Activated gamma-delta T cell (primary cell): ENCODE results near the gene PLPPR3.

Experiments
- DNase-seq: peaks from one replicate; lab custom pipeline; 2025; lab: John Stamatoyannopoulos, UW

Gene PLPPR3

DNA sequence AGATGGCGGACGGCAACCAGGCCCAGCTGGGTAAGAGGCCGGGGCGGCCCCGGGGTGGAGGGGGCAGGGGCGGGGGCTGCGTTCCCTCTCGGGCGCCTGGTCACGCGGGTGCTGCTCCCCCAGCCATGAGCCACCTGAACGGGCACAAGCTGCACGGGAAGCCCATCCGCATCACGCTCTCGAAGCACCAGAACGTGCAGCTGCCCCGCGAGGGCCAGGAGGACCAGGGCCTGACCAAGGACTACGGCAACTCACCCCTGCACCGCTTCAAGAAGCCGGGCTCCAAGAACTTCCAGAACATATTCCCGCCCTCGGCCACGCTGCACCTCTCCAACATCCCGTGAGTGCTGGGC is 13.4 kb downstream of the PLPPR3 start:
- DNase-seq: no peak

DNA sequence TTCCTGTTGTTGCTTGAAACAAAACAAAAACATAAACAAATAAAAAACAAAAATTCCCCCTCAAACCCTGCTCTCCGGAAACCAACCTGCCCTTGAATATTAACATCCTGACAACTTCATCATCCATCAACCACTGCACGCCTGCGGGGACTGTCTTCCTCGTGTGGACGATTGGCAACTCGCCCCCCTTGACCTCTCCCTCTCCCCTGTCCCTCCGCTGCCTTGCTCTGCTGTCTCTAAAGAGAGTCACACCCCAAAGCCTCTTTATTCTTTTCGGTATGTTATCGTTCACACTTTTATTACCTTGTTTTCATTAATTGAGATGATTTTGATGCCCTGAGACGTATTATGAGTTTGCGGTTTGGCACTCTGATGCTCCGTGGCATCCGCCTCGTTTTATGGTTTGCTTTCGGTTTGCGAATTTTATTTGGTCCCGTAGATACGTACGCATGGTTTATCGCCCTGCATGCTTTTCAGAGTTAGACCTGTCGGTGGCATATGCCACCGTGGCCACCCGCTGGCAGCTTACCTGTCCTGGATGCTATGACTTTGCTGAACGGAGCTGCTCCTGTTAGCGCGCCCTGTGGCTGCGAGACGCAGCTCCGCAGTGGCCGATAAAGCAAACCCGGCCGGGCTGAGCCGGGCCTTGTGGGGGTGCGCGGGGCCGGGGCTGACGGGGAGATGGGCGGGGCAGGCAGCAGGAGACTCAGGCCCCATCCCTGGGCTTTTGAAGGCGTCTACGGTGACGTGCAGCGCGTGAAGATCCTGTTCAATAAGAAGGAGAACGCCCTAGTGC is 13.9 kb downstream of the PLPPR3 start:
- no peak for DNase-seq

DNA sequence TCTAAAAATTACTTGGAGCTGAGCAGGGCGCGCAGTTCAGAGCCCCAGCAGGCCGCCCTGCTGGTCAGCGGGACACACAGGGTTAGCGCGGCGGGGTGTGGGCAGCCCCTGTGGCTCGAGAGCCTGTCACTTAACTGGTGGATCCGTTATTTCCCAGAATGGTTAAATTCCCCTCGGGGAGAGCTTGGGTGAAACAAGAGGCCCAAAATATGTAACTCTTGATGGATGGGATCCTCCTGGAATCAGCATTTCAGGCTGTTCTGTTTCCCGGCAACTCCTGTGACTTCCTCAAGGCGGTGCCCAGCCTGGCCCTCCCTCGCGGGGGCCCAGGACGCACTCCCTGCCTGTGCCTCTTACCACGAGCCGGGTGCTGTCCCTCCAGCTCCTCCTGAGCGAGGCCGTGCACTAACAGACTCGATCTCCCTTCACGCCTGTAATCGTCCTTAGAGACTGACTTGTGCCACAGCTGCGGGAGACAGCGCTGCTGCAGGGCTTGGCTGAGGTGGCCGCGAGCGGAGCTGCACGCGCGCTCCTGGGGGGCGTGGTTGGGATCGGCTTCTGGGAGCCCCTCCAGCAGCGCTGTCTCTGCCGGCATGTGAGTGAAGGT is 14.8 kb downstream of the PLPPR3 start:
- DNase-seq: no peak

DNA sequence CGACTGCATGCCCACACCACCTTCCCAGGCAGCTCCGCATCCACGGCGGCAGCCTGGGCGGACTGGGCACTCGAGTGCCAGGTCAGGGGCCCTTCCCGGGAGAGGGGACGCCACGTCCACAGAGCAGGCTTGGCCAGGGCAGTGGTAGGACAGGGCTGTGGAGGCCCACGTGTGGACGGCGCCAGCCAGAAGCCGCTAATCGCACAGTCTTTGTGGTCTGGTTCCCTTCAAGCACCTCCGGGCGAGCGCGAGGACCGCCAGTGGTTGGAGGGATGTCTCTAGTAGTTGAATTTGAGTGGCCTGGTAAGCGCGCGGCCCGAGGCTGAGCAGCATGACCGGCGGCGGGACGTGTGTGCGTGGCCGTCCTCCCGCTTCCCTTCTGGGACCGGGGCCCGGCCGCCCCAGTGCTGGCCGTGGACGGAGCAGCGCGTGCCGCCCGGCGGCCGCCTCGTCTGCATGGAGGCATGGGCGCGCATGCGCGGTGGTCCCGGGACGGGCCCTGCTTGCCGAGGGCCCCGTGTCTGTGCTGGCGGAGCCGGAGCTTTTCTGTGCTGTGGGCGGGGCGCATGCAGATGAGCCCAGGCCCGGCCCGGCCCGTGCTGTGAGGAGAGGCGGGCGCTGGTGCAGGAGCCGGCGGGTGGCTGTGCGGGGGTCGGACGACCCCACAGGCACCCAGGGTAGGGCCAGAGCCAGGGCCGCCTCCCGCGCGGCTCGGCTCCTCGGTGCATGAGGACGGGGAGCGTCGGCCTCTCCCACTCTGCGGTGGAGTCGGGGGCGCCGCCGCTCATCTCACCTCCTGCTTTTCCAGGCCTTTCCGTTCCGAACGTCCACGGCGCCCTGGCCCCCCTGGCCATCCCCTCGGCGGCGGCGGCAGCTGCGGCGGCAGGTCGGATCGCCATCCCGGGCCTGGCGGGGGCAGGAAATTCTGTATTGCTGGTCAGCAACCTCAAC is 15.9 kb downstream of the PLPPR3 start:
- DNase-seq: no peak

DNA sequence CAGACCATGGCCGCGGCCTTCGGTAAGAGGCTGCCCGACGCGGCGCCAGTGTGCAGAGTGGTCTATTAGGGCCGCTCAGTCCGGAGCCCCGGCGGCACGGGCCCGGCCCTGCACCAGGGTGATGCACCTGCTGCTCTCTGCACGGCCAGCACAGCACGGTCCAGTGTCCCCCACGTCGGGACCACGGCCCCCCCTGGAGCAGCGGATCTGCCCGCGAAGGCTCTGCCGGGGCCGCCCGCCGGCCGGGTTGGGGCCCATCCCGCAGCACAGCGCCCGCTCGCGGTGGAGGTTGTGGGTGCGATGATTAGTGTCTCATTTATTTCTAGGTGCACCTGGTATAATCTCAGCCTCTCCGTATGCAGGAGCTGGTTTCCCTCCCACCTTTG is 16.6 kb downstream of the PLPPR3 start:
- DNase-seq: no peak

DNA sequence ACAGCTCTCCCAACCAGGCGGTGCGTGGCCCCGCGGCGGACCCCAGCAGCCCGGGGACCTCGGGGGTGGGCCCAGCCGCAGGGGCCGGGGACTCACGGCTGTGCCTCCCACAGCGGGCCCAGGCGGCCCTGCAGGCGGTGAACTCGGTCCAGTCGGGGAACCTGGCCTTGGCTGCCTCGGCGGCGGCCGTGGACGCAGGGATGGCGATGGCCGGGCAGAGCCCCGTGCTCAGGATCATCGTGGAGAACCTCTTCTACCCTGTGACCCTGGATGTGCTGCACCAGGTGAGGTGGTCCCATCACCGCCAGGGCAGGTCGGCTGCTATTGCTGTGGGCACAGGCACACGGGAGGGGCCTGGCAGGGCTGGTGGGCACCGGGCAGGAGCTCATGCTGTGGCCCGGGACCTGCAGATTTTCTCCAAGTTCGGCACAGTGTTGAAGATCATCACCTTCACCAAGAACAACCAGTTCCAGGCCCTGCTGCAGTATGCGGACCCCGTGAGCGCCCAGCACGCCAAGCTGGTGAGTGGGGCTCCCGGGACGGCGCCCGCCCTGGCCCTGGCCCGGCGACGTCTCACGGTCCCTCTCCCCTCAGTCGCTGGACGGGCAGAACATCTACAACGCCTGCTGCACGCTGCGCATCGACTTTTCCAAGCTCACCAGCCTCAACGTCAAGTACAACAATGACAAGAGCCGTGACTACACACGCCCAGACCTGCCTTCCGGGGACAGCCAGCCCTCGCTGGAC is 17.2 kb downstream of the PLPPR3 start:
- no peak for DNase-seq

DNA sequence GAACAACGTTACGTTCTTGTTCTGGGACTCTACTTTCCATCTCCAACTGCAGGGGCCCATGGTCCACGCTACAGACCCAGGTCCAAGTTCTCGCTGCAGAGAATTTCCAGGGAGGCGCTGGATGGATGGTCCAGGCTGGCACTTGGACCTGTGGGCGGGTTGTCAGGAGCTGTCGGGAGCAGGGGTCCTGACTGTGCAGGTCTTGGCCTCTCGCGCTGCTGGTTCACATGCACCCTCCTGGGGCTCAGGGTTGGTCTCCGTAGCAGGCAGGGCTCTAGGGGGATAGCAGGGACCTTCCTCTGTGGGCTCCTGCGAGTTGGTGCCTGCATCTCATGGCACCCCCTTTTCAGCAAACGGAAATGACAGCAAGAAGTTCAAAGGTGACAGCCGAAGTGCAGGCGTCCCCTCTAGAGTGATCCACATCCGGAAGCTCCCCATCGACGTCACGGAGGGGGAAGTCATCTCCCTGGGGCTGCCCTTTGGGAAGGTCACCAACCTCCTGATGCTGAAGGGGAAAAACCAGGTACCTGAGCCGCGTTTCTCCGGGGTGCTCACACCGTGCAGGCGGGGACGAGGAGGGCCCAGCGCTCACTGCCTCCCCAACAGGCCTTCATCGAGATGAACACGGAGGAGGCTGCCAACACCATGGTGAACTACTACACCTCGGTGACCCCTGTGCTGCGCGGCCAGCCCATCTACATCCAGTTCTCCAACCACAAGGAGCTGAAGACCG is 17.9 kb downstream of the PLPPR3 start:
- no peak for DNase-seq

DNA sequence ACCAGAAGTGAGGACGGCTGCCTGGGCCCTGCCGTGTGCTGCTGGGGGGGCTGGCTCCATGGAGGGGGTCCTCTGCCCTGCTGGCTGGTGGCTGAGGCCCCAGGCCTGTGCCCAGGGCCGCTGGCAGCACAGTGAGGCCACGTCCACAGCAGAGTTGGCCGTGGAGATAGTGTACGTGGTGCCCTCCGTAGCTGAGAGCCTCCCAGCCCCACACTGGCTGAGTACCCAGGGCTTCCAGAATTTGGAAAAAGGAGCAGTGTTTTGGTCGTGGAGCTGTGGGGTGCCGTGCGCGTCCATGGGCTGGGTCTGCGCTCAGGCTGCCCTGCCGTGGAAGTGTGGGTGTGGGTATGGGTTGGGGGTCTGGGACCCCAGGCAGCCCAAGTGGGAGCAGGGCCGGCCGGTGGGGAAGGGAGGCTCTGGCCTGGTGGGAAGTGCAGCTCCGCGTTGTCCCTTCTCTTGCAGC is 18.6 kb downstream of the PLPPR3 start:
- no peak for DNase-seq

DNA sequence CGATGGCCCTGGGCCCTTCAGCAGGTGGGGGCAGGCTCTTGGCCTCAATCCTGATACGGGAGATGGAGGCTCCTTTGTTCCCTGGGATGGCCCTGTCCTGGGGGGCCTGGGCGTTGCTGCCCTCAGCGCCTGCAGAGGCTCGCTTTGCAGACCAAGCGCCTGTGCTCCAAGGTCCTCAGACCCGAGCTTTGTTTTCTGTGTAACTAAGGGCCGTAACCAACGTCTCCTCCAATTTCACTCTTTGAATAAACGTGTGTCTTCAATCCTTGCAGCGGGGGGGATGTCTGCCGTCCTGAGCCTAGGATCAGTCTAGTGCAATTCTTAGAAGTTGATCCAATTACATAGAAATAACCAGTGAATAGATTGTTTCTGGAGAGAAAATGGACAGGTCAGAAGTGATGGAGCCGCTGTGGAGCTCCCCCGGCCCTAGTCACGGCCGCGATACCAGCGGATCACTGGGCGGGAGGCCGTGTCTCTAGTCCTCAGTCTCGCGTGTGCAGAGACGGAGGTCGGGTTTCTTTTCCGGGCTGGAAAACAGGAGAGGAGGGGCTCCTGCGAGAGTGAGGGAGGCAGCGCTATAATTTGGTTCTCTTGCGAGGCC is 19.2 kb downstream of the PLPPR3 start:
- no peak for DNase-seq

DNA sequence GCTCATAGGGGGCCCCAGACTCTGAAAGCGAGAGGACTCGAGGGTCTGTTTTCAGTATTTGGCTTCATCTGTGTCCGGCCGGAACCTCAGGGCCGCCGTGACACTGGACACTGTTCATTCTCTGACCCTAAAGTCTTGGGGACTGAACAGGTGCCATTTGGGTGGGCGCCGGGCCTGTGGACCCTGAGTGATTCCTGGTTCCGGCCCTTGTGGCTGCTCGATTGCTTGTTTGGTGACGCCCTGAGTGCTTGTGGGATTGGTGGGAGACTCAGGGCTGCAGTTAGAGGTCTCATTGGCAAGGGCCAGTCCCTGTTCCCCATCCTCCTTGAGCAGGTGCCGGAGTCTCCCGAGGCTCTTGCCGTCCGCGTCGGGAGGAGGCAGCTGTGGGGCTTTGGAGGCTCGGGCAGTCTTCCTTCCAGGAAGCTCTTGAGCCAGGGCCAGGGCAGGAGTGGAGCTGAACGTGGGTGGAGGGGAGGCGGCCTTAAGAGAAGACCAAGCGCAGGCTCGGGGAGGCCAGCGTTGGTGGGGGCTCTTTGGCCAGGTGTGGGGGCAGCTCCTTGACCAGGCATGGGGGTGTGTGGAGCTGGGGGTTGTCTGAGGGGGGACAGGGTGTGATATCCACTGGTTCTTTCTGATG is 19.8 kb downstream of the PLPPR3 start:
- DNase-seq: no peak

DNA sequence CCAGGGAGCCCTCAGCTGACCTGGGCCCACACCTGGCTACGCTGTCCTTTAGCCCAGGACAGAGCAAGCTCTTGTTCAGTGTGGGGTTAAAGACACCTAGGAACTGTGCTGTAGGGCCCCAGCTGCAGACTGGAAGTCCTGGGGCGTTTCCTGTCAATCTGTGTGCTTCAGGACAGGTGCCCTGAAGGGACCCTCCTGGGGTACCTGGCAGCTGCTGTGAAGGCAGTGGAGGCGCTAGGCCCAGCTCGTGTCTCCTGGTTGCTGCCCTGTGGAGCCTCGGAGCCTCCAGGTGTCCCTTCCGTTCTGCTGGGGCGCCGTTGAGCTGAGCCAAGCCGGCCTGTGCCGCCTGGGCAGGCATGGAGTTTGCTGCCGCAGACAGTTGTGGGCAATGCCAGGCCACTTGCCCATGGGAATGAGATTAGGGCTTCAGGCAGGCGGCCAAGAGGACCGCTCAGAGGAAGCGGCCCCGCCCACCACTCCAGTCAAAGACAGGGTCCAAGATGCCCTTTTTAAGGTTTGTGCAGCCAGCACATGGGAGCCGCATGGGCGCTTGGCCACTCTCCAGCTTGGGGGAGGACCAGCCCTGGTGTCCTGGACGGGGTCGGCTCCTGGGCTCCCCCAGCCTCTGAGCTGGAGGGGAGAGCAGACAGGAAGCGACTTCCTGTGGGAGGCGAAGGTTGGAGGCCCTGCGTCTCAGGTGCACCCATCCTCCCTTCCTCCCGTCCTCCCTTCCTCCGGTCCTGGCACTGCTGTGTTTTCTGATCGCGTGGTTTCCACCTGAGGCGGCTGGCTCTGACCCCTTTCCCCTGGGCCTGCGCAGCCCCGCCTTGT is 20.5 kb downstream of the PLPPR3 start:
- no peak for DNase-seq

DNA sequence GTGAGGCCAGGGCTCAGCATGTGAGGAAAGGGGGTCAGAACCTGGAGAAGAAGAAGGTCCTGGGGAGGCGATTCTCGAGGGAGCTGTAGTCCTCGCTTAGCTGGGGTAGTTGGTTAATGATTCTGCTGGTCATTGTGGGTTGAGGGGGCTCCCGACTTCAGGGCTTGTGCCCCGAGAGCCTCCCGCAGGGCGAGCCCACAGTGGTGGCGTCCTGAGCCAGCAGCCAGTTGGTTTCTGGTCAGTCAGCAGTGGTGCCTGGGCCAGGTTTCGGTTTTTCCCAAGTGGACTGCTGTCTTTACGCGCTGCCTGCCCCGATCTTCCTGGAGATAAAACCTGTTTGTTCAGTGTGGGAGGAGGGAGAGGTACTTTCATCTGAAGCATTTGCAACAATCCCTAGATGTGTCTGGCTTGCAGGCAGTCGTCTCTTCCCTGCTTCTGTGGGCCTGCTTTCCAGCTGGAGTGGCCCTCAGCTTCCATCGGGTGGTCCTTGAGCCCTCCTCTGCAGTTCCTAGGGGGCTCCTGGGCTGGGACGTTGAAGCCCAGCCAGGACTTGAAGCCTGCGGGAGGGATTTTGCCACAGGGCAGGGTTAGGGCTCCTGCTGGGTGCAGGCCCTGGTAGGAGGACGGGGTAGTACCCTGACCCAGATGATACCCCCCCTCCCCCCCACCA is 21.3 kb downstream of the PLPPR3 start:
- no peak for DNase-seq

DNA sequence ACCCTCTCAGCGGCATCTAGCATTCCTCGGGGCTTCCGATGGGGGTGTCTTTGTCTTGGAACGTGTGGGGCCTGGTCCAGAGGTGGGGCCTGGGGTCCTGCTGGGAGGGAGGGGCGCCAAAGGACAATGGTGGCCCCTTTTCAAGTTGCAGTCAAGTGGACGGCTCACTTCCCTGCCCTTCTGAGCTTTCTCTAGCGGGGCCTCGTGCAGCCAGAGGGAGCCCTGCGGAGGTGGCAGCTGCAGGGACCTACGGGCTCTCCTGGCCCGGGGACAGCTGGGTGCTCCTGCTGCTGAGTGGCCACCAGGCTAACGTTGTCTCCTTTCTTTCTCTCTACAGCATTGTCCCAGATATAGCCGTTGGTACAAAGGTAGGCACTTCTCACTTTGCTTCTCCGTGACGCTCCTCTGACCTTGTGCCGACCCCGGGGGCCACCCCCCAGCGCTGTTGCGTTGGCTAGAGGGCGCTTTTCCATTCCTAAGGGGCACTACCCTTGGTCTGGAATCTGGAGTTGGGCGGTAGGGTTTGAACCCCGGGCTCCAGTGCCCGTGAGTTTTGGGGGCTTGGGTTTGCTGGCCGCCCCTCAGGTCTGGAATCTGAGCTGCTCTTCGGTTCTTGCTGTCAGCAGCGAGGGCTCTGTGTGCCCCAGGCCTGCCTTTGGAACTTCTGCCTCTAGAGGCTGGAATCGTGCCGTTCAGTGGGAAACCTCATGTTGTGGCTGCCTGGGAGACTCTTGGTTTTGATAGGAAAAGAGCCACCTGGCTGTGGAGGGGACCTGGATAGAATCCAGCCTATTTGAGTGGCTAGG is 22.5 kb downstream of the PLPPR3 start:
- DNase-seq: no peak

DNA sequence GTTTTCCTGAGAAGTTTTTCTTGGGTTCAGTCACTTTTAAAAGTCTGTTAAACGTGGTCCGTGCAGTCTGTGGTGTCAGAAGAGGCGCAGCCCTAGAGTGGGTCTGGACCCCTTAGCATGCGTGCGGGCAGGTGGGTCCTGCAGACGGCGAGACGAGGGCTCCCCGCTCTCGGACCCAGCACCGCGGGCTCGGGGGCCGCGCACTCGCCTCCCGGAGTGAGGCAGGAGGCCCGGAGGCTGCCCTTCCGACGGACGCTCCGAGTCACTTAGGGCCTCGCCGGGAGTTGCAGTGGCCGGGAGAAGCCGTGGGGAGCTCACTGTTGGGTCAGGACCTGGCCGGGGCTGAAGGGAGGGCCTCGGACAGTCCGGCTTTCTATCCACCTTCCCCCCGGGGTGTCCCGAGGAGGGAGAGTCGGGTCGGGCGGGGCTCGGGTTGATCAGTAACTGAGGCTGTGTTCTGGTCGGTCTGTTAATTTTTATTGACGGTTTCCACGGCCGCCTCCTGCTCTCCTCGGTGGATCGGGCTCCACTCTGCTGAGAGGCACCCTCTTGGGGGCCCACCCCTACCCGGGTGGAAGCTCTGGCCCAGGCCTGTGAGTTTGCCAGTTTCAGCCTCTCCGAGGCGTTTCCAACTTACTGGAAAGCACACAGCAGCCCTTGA is 23.2 kb downstream of the PLPPR3 start:
- no peak for DNase-seq

DNA sequence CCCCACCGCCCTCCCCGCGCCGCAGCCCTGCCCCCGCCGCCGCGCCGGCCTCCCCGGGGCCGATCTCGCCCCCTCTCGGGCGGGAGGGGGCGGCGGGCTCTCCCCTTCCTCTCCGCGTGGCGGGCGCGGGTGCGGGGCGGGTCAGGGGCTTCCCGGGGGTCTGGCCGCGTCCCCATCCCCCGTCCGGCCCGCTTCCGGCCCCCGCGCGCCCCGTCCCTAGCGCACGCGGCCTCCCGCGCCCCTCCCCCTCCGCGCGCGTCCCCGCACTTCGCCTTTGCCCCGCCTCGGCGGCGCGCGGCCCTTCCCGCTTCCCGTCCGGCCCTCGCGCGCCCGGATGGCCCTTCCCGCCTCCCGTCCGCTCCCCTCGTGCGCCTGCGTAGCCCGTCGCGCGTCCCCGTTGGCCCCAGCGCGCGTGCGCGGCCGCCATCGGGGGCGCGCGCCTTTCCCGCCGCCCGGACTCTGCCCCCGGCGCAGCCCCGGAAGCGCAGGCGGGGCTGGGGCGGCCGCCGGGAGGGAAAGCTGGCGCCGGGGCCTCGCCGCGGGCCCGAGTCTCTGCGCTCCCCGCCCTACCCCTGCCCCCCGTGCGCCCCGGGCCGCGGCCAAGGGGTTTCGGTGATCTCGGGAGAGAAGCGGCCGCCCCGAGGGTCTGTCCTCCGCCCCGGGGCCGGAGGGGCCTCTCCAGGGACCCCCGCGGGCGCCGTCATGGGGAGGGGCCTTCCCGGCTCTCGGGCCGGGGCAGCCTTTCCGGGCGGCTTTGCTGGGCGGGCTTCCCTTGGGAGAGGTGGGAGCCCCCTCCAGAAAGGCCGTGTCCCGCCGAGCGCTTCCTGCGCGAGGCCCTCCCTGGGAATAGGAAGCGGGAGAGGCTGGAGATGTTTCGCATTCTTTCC is 24.0 kb downstream of the PLPPR3 start:
- DNase-seq: peak; percentile 82
